GM12878 (cell line): ENCODE measurements around the gene GMDS. TPM values are rescaled to one million over a fixed set of nuclear protein-coding genes. Genes with fewer than 3 reads are reported as not detected.

Source experiments
- ATAC-seq: fragments of 200-7000 bp; cut with Tn5 transposase; 3 replicates; pipeline ENCODE4 v1.9.1; 2020; ENCODE audit warnings: mild to moderate bottlenecking, moderate library complexity
- BruUV-seq: library from RNA; stranded (reverse); fragments of 400-500 nt; replicated peaks from 2 replicates; lab custom pipeline; 2021; lab: Mats Ljungman, UMichigan
- CTCF ChIA-PET: fragments of 300-600 bp; sonication (Branson Sonifier 250); formaldehyde crosslinking; extraction: SDS; loops from one replicate; lab custom pipeline; 2021; ENCODE audit warnings: inconsistent platforms; lab: Yijun Ruan, JAX
- POLR2A ChIA-PET: fragments of 350-600 bp; formaldehyde crosslinking; extraction: SDS; loops from one replicate; lab custom pipeline; 2021; ENCODE audit warnings: inconsistent platforms; lab: Charles Lee
- RAD21 ChIA-PET: fragments of 300-600 bp; sonication (Branson Sonifier 250); formaldehyde crosslinking; loops from one replicate; lab custom pipeline; 2023; ENCODE audit warnings: antibody characterized with exemption; ENCODE audit not compliant: unreplicated experiment; lab: Charles Lee
- SMC1A ChIA-PET: fragments of 300-600 bp; sonication (Branson Sonifier 250); formaldehyde crosslinking; loops from one replicate; lab custom pipeline; 2023; ENCODE audit not compliant: unreplicated experiment, uncharacterized antibody; lab: Charles Lee
- DNase-seq: peaks from one replicate; pipeline ENCODE4 v3.0.0-alpha.2; 2011; ENCODE audit warnings: low read depth, low spot score
- FAIRE-seq: peaks from 3 replicates; lab custom pipeline; 2011; peaks lifted over from hg19 to GRCh38; lab: Jason Lieb, UNC
- H2AFZ ChIP-seq: 2 replicates; pipeline ENCODE4 v1.6.0; 2011; ENCODE audit warnings: low read depth, low read length, control low read depth; ENCODE audit not compliant: control insufficient read depth
- H3K27ac ChIP-seq: 2 replicates; pipeline ENCODE4 v1.5.1; 2011; ENCODE audit warnings: control low read depth; ENCODE audit not compliant: control insufficient read depth, insufficient read depth
- H3K27me3 ChIP-seq, 2 experiments: replicated peaks in 1 of 2; 2 replicates each; pipeline versions ENCODE4 v1.6.0 to v1.6.1; 2011; ENCODE audit warnings: low read length in 1 of 2; ENCODE audit not compliant: control insufficient read depth in 2 of 2, insufficient read depth in 2 of 2
- H3K36me3 ChIP-seq, 2 experiments: 2 replicates each; pipeline ENCODE4 v1.5.1; 2011; ENCODE audit warnings: low read length in 1 of 2; ENCODE audit not compliant: control insufficient read depth in 2 of 2, insufficient read depth in 2 of 2
- H3K4me1 ChIP-seq: 2 replicates; pipeline ENCODE4 v1.6.1; 2011; ENCODE audit warnings: mild to moderate bottlenecking, low read length, moderate library complexity, mixed read lengths; ENCODE audit not compliant: control insufficient read depth, insufficient read depth
- H3K4me2 ChIP-seq: 2 replicates; pipeline ENCODE4 v1.6.0; 2011; ENCODE audit warnings: control low read depth; ENCODE audit not compliant: control insufficient read depth, insufficient read depth
- H3K4me3 ChIP-seq: fragments of 200-600 bp; sonication (generic); 2 replicates; pipeline ENCODE4 v1.5.1; 2016
- H3K79me2 ChIP-seq: 2 replicates; pipeline ENCODE4 v1.6.0; 2011; ENCODE audit warnings: low read length; ENCODE audit not compliant: control insufficient read depth, insufficient read depth
- H3K9ac ChIP-seq: 2 replicates; pipeline ENCODE4 v1.8.0; 2011; ENCODE audit warnings: low read length, control low read depth, mixed read lengths; ENCODE audit not compliant: control insufficient read depth, insufficient read depth
- H3K9me3 ChIP-seq: replicated peaks from 3 replicates; pipeline ENCODE4 v1.5.1; 2011; ENCODE audit warnings: mild to moderate bottlenecking, low read length; ENCODE audit not compliant: control insufficient read depth, insufficient read depth
- H4K20me1 ChIP-seq: 2 replicates; pipeline ENCODE4 v1.6.0; 2011; ENCODE audit not compliant: control insufficient read depth, insufficient read depth
- CEBPB ChIP-seq, 2 experiments: fragments of 150-350 bp in 1 of 2; IDR thresholded peaks; 2 replicates each; pipeline ENCODE4 v1.6.1; 2012 to 2014; ENCODE audit warnings: low read depth in 2 of 2, low read length in 2 of 2, borderline replicate concordance in 1 of 2, inconsistent platforms in 1 of 2
- KAT2A ChIP-seq: conservative IDR thresholded peaks from 2 replicates; pipeline ENCODE4 v1.6.1; 2011; ENCODE audit warnings: low read depth, low read length; ENCODE audit not compliant: control insufficient read depth
- MEF2A ChIP-seq: IDR thresholded peaks from 2 replicates; pipeline ENCODE4 v1.6.1; 2011; ENCODE audit warnings: low read depth, mild to moderate bottlenecking, low read length, moderate library complexity; ENCODE audit not compliant: insufficient read depth
- NFIC ChIP-seq: IDR thresholded peaks from 2 replicates; pipeline ENCODE4 v1.6.1; 2012; ENCODE audit warnings: low read depth, mild to moderate bottlenecking, inconsistent platforms, low read length, moderate library complexity
- PML ChIP-seq: IDR thresholded peaks from 2 replicates; pipeline ENCODE4 v1.6.1; 2012; ENCODE audit warnings: low read length, inconsistent platforms
- RBBP5 ChIP-seq: fragments of 200-600 bp; sonication (generic); conservative IDR thresholded peaks from 2 replicates; pipeline ENCODE4 v1.6.1; 2016
- RFX5 ChIP-seq: IDR thresholded peaks from 2 replicates; pipeline ENCODE4 v1.6.1; 2011; ENCODE audit warnings: low read depth, low read length, improper control_type of control experiment
- SKIL ChIP-seq: fragments of 450-650 bp; IDR thresholded peaks from 2 replicates; pipeline ENCODE4 v1.6.1; 2017; ENCODE audit warnings: mild to moderate bottlenecking, low read depth, inconsistent platforms; ENCODE audit not compliant: poor library complexity, severe bottlenecking
- SMC3 ChIP-seq: IDR thresholded peaks from 2 replicates; pipeline ENCODE4 v1.6.1; 2011; ENCODE audit warnings: low read length, improper control_type of control experiment, borderline replicate concordance
- ZBED1 ChIP-seq: IDR thresholded peaks from 2 replicates; pipeline ENCODE4 v1.6.1; 2016; ENCODE audit warnings: borderline replicate concordance
- ZNF207 ChIP-seq: fragments of 450-650 bp; IDR thresholded peaks from 2 replicates; pipeline ENCODE4 v1.6.1; 2014; ENCODE audit warnings: antibody characterized with exemption, mild to moderate bottlenecking, borderline replicate concordance
- WGBS: methylation state at CpG from one replicate; pipeline ENCODE4 v1.1.6; 2016; ENCODE audit warnings: low lambda C conversion rate; ENCODE audit not compliant: insufficient replicate concordance, insufficient coverage; ENCODE audit errors: missing lambda C conversion rate; 5-methylcytosine and 5-hydroxymethylcytosine counted together
- in situ Hi-C: fragments of 300-500 bp; cut with MboI; formaldehyde crosslinking; loops from 9 replicates; pipeline ENCODE4 v1.14.3; 2018; ENCODE audit warnings: mixed read lengths
- intact Hi-C: fragments of 100-400 bp; cut with micrococcal nuclease; formaldehyde crosslinking; loops from one replicate; pipeline ENCODE4 v1.14.2; 2022; ENCODE audit not compliant: unreplicated experiment
- polyA plus RNA-seq, 11 experiments: library from polyadenylated mRNA; depleted of rRNA in 4 of 11; unstranded in 6 of 11; stranded (reverse) in 5 of 11; fragments of >200 nt; fragmentation: Nextera tagmentation in 4 of 11; fragmentation: Illumina TruSeq in 1 of 11; extraction: Ambion mirVana in 4 of 11; extraction: Trizol in 1 of 11; gene quantifications; 1 replicate in 1 of 11; 2 replicates in 10 of 11; pipeline versions ENCODE4 v1.2.1 to v1.2.3, GENCODE V29; 2011 to 2016; ENCODE audit warnings: inconsistent platforms in 2 of 11, missing spikeins in 2 of 11, low read depth in 1 of 11
- total RNA-seq, 4 experiments: library from RNA; depleted of rRNA in 3 of 4; stranded (reverse); fragments of >200 nt in 3 of 4; fragmentation: Illumina TruSeq in 1 of 4; extraction: Trizol in 1 of 4; gene quantifications; 2 replicates each; pipeline versions ENCODE4 v1.2.1 to v1.2.3, GENCODE V29; 2013 to 2021
- TF ChIP-seq, protein P1 (sequence below): fragments of 450-650 bp; formaldehyde crosslinking; IDR thresholded peaks from 2 replicates; pipeline ENCODE4 v1.4.0; 2022; ENCODE audit warnings: mild to moderate bottlenecking, moderate library complexity
- TF ChIP-seq, protein P2 (sequence below): fragments of 450-650 bp; IDR thresholded peaks from 2 replicates; pipeline ENCODE4 v1.6.1; 2016; ENCODE audit warnings: mild to moderate bottlenecking
- TF ChIP-seq, protein P3 (sequence below): fragments of 450-650 bp; IDR thresholded peaks from 2 replicates; pipeline ENCODE4 v1.6.1; 2018; ENCODE audit warnings: mild to moderate bottlenecking, low read depth, moderate library complexity; ENCODE audit not compliant: partially characterized antibody

GMDS gene
- total and polyA plus RNA-seq, 10 of the 15 experiments (the other 5 are each of a cell fraction or from before 2014, with no cell fraction given), result 0.61 to 53.8 (median 29.3) TPM

DNA sequence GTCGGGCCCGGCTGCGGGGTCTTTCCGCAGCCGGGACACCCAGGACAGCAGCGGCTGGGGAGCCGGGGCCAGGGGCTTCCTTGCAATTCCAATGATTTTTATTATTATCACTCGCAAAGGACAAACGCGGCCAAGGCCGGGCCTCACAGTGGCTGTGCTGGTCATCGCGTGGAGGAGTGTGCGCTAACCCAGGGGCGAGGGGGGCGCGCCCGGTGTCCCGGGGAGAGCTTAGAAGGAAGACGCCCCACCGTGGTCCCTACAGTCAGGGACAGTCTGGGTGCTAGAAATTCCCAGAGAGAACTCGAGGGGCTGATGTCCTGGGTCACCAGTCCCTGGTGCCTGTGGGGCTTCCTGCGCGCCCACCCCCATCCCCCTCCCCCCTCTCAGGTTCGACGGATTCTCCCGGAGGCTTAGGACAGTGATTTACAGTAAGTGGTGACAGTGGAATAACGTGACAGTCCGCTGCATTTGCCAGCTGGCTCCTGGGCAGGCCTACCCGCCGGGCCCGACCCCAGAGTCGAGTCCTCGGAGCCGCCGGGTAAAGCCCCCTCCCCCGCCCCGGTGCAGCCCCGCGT lies 626.2 kb downstream of the GMDS start:
- SMC1A ChIA-PET, result no interaction called here
- no peaks in the 10 kb centered on the region for H3K4me1 ChIP-seq
- no peak for DNase-seq
- H3K4me3 ChIP-seq, result no peak overlapping the region
- H3K4me2 ChIP-seq, result no peak overlapping the region
- no peak overlapping the region for H2AFZ ChIP-seq
- no peak for ATAC-seq
- no peak overlapping the region for H3K9ac ChIP-seq
- H3K9me3 ChIP-seq, result no peaks in the 10 kb centered on the region; the same call in 2 of the 3 replicates
- no peaks in the 10 kb centered on the region; the same call in 1 of the 2 replicates for H4K20me1 ChIP-seq
- FAIRE-seq, result no peak
- intact Hi-C loops (no loop called here), in situ Hi-C loops (no loop called here)
- peaks cover 0 to 1% of the 10 kb centered on the region in 2 experiments; a peak in 2 of 4 replicates for H3K27me3 ChIP-seq
- no peaks in the 10 kb centered on the region for H3K79me2 ChIP-seq
- POLR2A ChIA-PET, result no interaction called here
- CTCF ChIA-PET, result no interaction called here
- 71% methylated on average over 38 of the region's 40 CpGs for WGBS
- H3K27ac ChIP-seq, result no peak overlapping the region
- RAD21 ChIA-PET, result no interaction called here
- no TSS peak for BruUV-seq
- H3K36me3 ChIP-seq, result no peaks in the 10 kb centered on the region
- TF ChIP-seq PML, result no peak
- TF ChIP-seq NFIC, result no peak
- no peak for TF ChIP-seq CEBPB (IDR thresholded peaks at IDR 0.05; ENCODE audit: borderline replicate concordance in 1 of 2, low read depth in 2 of 2, low read length in 2 of 2)
- no peak for TF ChIP-seq RBBP5
- TF ChIP-seq, protein P1, sequence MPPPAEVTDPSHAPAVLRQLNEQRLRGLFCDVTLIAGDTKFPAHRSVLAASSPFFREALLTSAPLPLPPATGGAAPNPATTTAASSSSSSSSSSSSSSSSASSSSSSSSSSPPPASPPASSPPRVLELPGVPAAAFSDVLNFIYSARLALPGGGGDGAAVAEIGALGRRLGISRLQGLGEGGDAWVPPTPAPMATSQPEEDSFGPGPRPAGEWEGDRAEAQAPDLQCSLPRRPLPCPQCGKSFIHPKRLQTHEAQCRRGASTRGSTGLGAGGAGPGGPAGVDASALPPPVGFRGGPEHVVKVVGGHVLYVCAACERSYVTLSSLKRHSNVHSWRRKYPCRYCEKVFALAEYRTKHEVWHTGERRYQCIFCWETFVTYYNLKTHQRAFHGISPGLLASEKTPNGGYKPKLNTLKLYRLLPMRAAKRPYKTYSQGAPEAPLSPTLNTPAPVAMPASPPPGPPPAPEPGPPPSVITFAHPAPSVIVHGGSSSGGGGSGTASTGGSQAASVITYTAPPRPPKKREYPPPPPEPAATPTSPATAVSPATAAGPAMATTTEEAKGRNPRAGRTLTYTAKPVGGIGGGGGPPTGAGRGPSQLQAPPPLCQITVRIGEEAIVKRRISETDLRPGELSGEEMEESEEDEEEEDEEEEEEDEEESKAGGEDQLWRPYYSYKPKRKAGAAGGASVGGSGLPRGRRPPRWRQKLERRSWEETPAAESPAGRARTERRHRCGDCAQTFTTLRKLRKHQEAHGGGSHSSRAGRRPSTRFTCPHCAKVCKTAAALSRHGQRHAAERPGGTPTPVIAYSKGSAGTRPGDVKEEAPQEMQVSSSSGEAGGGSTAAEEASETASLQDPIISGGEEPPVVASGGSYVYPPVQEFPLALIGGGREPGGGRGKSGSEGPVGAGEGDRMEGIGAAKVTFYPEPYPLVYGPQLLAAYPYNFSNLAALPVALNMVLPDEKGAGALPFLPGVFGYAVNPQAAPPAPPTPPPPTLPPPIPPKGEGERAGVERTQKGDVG (CRISPR knock-in tag), result no peak
- no peak for TF ChIP-seq KAT2A
- TF ChIP-seq SMC3, result no peak
- TF ChIP-seq MEF2A, result no peak
- TF ChIP-seq ZBED1, result no peak
- no peak for TF ChIP-seq SKIL
- TF ChIP-seq, protein P2, sequence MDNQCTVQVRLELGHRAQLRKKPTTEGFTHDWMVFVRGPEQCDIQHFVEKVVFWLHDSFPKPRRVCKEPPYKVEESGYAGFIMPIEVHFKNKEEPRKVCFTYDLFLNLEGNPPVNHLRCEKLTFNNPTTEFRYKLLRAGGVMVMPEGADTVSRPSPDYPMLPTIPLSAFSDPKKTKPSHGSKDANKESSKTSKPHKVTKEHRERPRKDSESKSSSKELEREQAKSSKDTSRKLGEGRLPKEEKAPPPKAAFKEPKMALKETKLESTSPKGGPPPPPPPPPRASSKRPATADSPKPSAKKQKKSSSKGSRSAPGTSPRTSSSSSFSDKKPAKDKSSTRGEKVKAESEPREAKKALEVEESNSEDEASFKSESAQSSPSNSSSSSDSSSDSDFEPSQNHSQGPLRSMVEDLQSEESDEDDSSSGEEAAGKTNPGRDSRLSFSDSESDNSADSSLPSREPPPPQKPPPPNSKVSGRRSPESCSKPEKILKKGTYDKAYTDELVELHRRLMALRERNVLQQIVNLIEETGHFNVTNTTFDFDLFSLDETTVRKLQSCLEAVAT, result no peak
- TF ChIP-seq RFX5, result no peak
- TF ChIP-seq ZNF207, result no peak
- TF ChIP-seq, protein P3, sequence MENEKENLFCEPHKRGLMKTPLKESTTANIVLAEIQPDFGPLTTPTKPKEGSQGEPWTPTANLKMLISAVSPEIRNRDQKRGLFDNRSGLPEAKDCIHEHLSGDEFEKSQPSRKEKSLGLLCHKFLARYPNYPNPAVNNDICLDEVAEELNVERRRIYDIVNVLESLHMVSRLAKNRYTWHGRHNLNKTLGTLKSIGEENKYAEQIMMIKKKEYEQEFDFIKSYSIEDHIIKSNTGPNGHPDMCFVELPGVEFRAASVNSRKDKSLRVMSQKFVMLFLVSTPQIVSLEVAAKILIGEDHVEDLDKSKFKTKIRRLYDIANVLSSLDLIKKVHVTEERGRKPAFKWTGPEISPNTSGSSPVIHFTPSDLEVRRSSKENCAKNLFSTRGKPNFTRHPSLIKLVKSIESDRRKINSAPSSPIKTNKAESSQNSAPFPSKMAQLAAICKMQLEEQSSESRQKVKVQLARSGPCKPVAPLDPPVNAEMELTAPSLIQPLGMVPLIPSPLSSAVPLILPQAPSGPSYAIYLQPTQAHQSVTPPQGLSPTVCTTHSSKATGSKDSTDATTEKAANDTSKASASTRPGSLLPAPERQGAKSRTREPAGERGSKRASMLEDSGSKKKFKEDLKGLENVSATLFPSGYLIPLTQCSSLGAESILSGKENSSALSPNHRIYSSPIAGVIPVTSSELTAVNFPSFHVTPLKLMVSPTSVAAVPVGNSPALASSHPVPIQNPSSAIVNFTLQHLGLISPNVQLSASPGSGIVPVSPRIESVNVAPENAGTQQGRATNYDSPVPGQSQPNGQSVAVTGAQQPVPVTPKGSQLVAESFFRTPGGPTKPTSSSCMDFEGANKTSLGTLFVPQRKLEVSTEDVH, result no peak
